NOMO-1 (cell line): Measurements from ENCODE around the gene LAMB3.

Source experiments
- DNase-seq, 2 experiments: peaks; one replicate each; lab custom pipeline; 2025; ENCODE audit not compliant: unreplicated experiment in 2 of 2; lab: John Stamatoyannopoulos, UW

LAMB3 gene

DNA sequence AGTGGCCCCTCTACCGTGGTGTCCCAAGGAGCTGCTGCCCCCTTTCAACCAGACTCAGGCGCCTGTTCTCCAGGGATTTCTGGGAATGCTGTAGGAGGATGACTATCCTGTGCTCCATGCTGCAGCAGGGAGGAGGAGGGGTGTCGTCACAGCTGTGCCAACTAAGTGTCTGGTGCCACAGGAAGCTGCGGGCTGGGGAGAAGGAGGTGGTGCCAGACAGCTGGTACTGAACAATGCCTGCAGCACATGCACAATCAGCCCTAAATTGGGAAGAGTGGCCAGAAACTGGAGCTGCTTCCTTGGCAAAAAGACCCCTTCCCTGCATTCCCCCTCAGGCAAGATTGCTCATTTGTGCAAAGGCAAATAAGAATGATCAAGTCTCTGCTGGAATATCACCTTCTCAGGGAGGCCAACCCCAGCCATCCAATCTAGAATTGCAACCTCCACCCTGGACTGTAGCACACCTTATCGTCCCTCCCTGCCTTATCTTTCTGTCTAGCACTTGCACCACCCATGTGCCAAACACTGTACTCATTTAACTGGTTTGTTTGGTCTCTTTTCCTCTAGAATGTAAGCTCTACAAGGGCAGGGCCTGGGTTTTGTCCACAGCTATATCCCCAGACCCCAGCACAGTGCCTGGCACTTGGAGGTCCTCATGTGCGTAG is 33.3 kb downstream of the LAMB3 start:
- DNase-seq = no peak

DNA sequence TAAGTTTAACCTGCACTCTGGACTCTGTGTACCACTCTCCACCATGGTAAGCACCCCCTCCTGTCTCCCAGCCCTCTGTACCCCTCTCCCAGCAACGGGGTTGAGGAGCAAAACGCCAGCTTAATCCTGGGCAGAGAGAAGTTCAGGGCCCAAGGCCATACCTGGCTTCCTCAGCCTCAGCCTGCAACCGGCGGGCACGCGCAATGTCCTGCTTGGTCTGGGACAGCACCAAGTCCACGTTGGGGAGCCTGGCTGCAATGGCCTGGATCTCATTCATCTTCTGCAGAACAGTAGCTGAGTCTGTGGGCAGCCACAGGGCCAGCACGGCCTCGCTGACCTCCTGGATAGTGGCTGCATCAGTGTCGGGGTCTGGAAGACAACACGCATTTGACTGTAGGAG is 33.9 kb downstream of the LAMB3 start:
- no peak for DNase-seq

DNA sequence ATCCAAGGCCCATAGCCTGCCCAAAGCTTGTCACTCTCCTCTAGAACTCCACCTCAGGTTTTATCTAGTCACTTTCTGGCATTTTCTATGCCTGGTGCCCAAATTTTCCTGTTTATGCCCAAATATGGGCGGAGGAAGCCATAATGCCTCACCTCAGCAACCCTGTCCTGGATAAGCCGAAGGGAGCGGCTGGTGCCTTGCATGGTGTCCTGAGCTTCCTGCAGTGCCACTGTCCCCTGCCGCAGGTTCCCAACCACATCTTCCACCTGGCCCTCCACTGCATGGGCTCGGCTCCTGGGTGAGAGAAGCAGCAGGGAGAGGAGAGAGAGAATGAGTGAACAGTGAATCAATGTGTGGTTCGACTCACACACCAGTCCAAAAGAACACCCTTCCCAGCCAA is 34.5 kb downstream of the LAMB3 start:
- no peak for DNase-seq

DNA sequence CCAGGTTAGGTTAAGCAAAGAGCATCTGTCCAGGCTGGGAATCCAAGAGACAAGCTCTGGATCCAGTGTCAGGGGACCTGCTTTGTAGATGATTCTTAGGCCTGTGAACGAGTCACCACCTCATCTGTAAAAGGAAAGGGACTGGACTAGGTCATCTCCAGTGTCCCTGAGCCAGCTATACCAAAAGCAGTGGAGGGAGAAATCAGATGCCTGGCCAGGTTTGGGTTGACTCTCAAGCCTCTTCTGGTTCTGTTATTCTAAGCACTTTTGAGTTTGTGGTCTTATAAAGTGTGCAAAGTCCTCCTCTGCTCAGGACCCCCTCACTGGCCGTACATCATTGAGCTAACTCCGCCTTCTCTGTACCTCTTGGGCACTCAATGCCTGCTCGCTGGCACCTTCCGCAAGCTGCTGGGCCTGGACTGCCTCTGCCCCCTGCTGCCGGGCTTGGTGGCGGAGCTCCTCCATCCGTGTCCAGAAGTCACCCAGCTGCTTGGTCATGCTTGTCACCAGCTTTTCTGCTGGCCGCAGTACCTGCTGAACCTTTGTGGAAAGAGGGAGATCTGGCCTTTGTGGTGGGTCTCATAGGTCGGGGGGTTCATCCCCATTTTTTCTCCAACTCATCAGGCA is 35.1 kb downstream of the LAMB3 start:
- DNase-seq = no peak

DNA sequence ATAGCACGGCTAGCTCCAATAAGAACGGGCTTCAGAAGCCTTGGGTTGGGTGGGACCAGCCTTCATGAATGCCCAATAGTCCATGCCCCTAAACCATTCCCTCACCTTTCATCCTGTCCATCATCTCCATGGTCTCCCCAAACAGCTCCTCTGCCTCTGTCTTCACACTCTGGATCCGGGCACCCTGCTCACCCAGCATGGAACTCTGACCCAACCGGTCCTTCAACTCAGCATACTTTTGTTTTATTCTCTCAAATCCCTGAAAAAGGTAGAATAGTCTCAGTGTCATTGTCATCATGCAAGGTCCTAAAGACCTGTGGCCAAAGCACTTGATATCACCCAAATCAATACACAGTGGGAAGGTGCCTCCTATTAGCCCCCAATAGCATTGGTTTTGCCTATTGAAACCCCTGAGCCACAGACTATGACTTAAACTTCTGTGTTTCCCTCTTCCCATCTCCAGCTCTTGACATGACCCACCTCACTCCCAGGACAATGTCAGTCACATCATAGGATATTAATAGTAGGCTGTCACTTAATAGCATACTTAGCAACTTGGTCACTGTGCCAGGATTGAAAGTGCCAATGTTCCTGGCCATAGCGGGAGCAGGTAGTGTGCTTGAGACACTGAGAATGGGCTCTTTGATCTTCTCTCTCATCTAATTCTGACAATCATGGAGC is 35.7 kb downstream of the LAMB3 start:
- DNase-seq = no peak

DNA sequence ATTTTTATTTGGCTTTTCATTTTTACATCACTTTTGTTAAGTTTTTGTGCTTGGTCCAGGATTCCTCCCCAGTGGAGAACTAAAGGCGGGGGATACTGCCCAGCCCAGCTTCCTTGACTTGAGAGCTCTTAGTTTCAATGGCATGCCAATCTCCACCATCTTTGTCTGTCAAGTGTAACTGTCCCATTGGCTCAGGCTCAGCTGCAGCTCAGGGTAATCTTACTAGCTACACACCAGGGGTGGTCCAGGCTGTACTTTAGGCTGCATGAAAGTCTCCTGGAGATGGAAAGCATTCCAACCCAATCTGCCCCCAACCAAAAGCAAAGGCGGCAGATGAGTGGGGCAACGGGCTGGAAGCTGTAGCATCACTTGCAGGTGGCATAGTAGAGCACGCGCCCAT is 37.3 kb downstream of the LAMB3 start:
- DNase-seq = no peak

DNA sequence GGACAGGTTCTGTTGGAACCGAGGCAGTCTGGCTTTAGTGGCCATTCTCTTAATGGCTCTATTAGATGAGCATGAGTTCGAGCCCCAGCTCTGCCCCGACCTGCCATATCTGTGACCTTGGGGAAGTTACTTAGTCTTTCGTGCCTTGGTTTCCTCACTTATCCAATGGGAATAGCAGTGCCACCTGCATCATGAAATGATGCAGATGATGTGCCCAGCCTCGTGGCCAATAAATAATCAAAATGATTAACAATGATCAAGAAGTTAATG is 38.1 kb downstream of the LAMB3 start:
- no peak for DNase-seq

DNA sequence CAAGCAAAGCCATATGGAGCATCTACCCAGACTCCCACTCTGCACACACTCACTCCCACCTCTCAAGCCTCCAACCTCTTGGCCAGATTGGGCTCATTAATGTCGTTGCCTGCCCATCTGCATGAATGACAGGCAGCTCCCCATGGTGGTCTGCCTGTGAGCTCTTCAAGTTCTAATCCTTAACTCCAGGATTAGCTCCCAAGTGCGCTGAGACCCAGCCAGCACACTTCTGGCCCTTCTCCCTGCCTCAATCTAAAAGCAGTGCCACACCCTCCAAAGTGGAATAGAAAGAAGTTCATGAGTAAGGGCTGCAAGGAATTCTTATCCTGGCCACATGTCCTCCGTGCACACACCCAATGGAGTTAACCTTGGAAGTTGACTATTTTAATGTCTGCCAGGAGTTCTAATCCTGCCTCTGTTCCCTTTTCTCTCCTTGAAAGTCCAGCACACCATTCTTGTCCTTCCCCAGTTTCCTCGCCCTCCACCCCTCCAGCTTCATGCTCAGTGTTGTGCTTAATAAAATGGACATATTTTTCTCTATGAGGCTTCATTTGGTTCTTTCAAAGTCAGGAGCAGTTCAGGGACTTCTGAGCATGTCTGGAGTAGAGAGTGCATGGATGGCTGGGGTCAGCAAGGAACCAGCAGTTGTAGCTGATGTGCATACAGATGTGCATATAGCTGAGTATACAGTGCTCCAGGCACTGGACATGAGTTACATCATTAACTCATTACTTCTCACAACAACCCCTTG is 38.6 kb downstream of the LAMB3 start:
- DNase-seq = no peak

DNA sequence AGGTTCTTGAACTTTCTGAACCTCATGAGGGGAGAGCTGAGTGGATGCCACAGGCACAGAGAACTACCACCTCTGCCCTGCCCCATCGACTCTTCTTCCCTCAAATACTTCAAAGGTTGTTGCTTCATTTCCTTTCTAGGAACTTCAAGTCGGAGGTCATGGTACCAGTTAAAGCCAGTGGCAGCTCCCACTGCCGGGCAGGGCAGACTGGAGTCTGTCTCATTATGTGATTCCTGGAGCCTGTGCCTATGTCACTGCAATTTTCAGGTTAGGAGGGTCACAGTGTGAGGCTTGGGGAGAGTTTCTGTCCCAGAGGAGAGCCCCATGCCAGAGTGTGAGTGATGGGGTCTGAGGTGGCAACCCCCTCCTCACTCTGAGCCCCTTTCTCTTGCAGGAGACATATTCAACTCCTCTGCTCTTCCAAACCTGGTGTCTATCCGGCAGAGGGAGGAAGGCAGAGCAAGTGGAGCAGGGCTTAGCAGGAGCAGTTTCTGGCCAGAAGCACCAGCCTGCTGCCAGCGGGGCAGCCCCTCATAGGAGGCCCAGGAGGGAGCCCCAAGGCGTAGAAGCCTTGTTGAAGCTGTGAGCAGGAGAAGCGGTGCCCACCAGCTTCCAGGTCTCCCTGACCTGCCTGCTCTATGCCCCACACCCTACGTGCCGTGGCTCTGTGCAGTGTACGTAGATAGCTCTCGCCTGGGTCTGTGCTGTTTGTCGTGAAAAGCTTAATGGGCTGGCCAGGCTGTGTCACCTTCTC is 39.4 kb downstream of the LAMB3 start:
- DNase-seq = no peak

DNA sequence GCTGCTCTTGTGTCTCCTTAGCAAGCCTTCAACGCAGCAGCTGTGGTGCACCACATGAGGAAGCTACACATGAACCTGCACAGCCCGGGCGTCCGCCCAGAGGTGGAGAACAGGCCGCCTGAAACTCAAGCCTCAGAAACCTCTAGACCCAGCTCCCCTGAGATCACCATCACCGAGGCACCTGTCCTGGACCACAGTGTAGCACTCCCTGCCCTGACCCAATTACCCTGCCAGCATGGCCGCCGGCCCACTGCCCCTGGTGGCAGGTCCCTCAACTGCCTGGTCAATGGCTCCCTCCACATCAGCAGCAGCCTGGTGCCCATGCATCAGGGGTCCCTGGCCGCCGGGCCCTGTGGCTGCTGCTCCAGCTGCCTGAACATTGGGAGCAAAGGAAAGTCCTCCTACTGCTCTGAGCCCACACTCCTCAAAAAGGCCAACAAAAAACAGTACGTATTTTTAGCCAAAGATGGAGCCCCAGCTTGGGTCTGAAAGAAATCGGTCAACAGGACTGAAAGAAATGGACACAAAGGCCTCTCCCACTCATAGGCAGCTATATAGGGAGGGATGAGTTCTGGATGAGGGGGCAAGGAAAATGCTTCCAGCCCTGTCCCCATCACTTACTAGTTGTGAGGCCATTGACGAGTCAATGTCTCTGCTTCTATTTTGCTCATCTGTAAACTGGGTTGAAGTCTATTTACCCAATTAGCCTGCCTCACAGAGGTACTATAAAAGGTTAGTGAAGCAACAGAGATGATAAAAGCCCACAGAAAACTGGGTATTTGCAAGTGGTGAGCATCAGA is 40.3 kb downstream of the LAMB3 start:
- no peak for DNase-seq

DNA sequence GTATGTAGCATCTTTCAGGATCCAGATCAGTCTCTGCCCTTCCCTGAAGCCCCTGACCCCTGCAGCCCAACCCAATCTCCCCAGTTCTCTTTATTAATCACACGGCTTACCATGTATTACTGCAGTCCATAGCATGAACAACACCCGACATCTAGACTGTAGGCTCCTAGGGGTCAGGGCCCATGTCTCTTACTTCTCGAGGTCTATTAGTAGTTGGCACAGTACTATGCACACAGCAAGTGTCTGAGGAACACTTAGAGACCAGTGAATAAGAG is 41.7 kb downstream of the LAMB3 start:
- DNase-seq = no peak

DNA sequence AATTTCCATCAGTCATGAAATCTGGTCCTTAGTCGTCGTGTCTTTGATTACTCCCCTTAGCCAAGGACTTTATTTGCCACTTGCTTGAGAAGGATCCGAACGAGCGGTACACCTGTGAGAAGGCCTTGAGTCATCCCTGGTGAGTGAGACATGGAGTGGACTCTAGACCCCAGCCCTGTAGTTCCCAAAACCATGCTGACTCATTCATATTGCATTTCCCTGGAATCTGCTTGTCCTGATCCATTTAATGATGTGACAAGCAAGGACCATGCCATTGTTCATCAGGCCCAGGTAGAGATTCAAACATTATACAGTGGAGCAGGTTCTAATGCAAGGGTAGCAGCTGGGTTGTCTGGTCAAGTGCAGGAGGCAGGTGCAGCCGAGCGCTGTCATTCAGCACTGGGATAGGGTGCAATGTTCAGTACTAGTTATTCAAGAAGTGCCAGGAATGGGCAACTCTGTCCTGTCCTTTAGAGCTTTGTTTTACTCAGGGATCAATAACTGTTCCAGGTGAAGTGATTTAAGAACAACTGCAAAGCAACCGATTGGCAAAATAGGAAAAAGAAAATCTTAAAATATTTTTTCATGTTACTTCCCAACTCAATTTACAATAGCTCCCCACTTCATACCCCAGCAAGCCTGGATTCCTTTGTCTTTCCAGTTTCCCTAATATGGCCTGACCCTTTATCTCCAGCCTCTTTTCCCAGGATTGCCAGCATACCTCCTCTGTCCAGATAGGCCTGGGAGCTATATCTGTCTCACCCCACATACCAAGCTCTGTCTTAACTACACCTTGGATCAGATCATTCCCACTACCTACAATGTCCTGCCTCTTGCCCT is 42.2 kb downstream of the LAMB3 start:
- DNase-seq = no peak

DNA sequence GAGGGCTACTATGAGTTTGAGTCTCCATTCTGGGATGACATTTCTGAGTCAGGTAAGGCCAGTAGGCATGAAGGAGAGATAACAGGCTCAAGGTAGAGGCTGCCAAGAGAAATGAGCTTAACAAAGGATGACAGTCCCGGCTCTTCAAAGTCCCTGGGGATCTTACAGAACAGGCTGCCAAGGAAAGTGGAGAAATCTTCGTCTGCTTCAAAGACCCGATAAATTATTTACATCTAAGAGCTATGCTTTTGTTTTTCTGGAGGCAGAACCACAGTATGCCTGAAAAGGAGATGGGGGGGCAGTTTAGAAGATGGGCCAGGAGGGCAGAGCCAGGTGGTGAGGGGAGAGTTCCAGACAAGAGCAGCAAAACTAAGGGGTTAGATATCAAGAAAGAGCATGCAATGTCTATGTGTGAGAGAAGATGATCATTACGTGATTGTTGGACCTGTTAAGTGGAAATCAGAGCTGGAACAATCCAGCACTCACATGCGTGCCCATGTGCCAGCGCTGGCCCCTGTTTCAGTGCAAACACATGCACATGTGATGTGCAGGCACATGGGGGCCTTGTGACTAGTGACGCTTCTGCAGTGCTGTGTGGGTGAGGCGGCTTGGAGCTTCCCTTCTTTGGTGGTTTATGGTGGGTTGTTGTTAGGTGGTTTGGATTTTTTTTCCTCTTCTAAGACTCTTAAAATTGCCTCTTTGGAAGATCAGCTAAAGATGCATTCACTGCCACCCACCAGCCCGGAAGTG is 43.0 kb downstream of the LAMB3 start:
- DNase-seq = no peak

DNA sequence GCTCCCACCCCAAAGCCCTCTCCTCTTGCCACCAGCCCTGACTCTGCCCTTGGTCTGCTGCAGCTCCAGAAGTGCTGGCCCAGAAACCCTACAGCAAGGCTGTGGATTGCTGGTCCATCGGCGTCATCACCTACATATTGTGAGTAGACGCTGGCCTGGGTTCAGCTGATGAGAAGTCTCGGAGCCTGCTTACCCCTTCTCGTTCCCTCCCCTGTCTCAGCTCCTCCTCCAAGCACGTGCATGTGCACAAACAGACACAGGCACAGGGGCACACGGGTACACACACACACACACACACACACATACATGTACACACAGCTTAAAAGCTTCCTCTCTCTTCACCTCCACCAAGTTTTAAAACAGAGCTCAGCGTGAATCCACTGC is 44.4 kb downstream of the LAMB3 start:
- no peak for DNase-seq

DNA sequence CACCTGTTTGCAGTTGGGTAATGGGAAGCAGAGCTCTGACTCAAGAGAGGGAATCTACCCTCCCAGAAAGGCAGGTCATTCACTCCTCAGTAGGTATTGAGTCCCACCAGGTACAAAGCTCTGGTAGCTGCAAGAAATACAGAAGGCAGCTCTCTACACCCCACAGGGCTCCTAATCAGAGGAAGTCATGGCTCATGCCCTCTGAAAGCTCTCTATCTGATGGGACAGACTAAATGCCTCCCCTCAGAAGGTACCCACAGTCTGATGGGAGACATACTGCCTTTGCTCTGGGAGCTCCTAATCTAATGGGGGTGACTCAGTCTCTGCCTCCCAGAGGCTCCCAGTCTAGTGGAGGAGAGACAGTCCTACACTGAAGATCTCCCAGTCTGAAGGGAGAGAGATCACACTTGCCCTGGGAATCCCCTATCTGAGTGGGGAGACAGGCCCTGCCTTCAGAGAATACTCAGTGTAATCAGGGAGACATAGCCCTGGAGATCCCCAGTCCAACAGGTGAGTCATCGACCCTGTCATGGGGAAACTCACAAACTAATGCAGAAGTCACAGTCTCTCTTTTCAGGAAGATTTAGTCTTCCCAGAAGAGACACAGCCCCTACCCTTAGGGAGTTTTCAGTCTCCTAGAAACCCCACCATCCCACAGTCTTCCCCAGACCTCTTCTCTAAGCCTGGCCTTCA is 45.0 kb downstream of the LAMB3 start:
- no peak for DNase-seq

DNA sequence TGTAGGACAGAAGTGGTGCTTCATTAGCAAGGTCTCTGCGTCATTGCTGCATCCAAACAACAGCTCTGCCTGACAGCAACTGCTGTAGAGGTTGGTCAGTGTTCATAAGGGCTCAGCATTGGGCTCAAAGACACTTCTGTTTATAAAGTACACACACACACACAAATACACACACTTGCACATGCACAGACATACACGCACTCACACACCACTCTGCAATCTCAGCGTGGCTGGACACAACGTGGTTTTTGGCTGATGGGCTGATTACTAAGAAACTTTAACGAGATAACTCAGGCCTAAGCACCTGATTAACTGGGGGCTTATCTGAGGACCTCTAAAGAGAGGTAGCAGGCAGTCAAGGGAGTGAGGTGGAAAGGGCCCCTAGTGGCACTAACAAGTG is 48.3 kb downstream of the LAMB3 start:
- no peak for DNase-seq

DNA sequence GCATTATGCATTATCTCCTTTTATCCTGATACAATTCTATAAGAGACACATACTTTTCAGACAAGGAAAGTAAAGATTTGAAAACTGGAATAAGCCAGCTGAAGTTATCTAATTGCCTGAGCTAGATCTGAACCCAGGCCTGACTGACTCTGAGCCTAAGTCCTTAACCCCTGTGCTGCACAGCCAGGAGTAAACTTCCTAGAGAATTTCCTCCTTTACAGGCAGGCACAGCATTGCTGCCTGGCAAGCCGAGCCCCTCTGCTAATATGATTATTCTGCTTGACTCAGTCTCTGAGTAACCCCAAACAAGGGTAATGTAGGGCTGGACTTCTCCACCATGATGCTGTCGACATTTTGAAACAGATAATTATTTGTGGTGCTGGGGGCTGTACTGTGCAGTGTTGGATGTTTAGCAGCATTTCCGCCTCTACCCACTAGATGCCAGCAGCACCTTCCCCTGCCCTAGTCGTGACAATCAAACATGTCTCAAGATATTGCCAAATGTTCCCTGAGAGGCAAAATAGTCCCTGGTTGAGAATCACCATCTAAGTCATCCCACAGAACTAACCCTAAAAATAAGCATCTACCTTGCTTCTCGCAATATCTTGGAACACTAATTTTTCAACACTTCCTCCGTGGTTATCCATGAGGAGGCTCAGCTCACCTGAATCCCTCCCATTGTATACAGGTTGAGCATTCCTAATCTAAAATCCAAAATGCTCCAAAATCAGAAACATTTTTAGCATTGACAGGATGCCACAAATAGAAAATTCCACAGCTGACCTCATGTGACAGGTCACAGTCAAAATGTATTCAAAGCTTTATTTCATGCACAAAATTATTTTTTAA is 50.2 kb downstream of the LAMB3 start:
- peak; percentile 17 to 56 for DNase-seq

DNA sequence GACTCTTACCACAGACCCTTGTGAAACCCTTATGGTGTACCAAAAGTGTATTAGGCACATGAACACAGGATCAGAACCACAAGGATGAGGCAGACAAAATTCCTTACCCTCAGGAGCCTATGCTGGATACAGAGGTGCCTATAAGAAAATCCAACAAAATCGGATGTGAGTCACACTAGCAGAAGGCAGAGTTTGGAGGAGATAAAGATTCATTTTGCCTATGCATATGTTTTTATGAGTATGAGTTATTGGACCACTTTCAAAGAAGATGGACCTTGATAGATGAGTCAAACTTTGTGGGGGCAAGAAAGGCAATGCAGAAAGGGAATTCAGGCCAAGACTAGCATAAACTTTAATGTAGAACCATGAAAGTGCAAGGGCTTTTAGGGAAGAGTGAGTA is 51.7 kb downstream of the LAMB3 start:
- no peak for DNase-seq
